ENCODE data around the gene MTM1.

MTM1 gene

GRCh38 chrX:150602743-150603142, 34.3 kb downstream of the MTM1 start:
- no peak for DNase-seq (ENCODE audit: low read depth, low spot score)

GRCh38 chrX:150605603-150606002, 37.2 kb downstream of the MTM1 start:
- no peak for DNase-seq (ENCODE audit: low read depth, low spot score)

GRCh38 chrX:150607201-150607600, 38.8 kb downstream of the MTM1 start:
- DNase-seq (ENCODE audit: low read depth, low spot score), result no peak

- no peak for DNase-seq (ENCODE audit: low read depth, low spot score)
These were observed 41.6 kb downstream of the MTM1 start for GRCh38 chrX:150610043-150610442.

GRCh38 chrX:150610446-150610845, 42.0 kb downstream of the MTM1 start:
- no peak for DNase-seq (ENCODE audit: low read depth, low spot score)

GRCh38 chrX:150615356-150615755, 46.9 kb downstream of the MTM1 start:
- no peak for DNase-seq (ENCODE audit: low read depth, low spot score)

GRCh38 chrX:150616179-150616862, 47.9 kb downstream of the MTM1 start:
- no peak for DNase-seq (ENCODE audit: low read depth, low spot score)

GRCh38 chrX:150616863-150617198, 48.4 kb downstream of the MTM1 start:
- DNase-seq (ENCODE audit: low read depth, low spot score), result peak; percentile 10

GRCh38 chrX:150621652-150622051, 53.2 kb downstream of the MTM1 start:
- DNase-seq (ENCODE audit: low read depth, low spot score), result no peak

GRCh38 chrX:150623583-150623982, 55.2 kb downstream of the MTM1 start:
- DNase-seq (ENCODE audit: low read depth, low spot score), result peak; percentile 3

GRCh38 chrX:150625097-150625496, 56.7 kb downstream of the MTM1 start:
- DNase-seq (ENCODE audit: low read depth, low spot score), result no peak

GRCh38 chrX:150625875-150626274, 57.5 kb downstream of the MTM1 start:
- no peak for DNase-seq (ENCODE audit: low read depth, low spot score)

- DNase-seq (ENCODE audit: low read depth, low spot score), result no peak
These were observed 59.5 kb downstream of the MTM1 start for GRCh38 chrX:150627957-150628356.

GRCh38 chrX:150635952-150636351, 67.5 kb downstream of the MTM1 start:
- DNase-seq (ENCODE audit: low read depth, low spot score), result peak; percentile 34

- no peak for DNase-seq (ENCODE audit: low read depth, low spot score)
These were observed 74.0 kb downstream of the MTM1 start for GRCh38 chrX:150642423-150642822.

- DNase-seq (ENCODE audit: low read depth, low spot score), result no peak
These were observed 74.8 kb downstream of the MTM1 start for GRCh38 chrX:150643271-150643670.

GRCh38 chrX:150643958-150644357, 75.5 kb downstream of the MTM1 start:
- DNase-seq (ENCODE audit: low read depth, low spot score), result no peak

- no peak for DNase-seq (ENCODE audit: low read depth, low spot score)
These were observed 76.0 kb downstream of the MTM1 start for GRCh38 chrX:150644422-150644821.

- DNase-seq (ENCODE audit: low read depth, low spot score), result no peak
These were observed 78.9 kb downstream of the MTM1 start for GRCh38 chrX:150647331-150647730.

- no peak for DNase-seq (ENCODE audit: low read depth, low spot score)
These were observed 80.0 kb downstream of the MTM1 start for GRCh38 chrX:150648296-150648940.

GRCh38 chrX:150649096-150649870, 80.9 kb downstream of the MTM1 start:
- peak; percentile 52 for DNase-seq (ENCODE audit: low read depth, low spot score)

GRCh38 chrX:150651906-150652305, 83.5 kb downstream of the MTM1 start:
- DNase-seq (ENCODE audit: low read depth, low spot score), result no peak

- DNase-seq (ENCODE audit: low read depth, low spot score), result no peak
These were observed 87.4 kb downstream of the MTM1 start for GRCh38 chrX:150655788-150656187.
